ENCODE measurements around the gene USP31.

USP31 gene

DNA sequence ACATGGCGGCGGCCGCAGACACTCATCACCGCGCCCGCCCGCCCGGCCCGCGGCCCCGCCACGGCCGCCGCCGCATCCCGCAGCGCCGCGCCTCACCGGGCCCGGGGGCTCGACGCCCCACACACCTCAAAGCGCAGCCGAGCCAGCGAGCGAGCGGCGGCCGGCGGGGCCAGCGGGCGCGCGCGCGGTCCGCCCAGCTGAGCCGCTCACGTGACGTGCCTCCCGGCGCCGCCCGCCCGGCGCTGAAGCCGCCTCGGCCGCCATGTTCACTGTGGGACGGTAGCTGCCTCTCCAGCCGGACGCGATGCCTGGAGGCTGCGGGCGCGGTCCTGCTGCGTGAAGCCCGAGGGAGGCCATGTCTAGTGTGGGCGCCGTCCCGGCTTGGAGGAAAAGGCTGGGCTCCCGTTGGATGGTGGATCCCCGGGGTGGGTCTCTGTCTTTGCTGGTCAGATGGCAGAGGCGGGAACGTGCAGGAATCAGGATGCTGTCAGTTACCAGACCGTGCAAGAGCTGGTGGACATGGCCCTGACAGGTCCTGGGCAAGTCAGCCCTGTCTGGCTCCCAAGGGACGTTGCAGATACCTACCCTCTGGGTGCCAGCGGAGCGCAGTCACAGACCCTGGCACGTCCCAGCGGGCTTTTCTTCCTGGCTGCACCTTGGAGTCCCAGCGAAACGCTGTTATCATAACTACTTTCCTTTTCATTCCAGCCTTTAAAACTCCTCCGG is at the start of gene USP31:
TSS of gene USP31 (minus strand) at position 186 of the 726 bp plus-strand sequence. CDS start at position 4, 182 bp downstream.
- peak within 1 kb of the TSS; percentile 75 for H3K4me3 ChIP-seq (ENCODE audit: low read depth, low read length)

DNA sequence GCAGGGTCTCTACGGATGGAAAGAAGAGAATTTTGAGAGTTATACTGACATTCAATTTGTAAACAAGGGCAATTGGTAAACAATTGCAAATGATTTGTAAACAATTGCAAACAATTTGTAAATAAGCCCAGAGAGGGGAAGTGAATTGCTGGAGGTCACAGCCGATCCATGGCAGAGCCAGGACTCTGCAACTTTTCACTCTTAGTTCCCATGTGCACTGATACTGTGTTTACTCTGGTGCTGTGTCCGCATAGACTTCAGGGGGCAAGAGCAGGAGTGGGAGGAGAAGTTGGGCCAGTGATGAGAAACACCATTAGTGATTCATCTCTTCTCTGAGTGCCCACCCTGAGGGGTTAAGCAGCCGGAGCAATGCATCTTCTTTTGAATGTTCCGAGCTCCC is 47.3 kb upstream of the USP31 start:
- no peak overlapping the region for H3K4me3 ChIP-seq (ENCODE audit: low read depth, low read length)

- no peak overlapping the region for H3K4me3 ChIP-seq (ENCODE audit: low read depth, low read length)
These were observed 46.2 kb upstream of the USP31 start for GRCh38 chr16:23195366-23195978.

DNA sequence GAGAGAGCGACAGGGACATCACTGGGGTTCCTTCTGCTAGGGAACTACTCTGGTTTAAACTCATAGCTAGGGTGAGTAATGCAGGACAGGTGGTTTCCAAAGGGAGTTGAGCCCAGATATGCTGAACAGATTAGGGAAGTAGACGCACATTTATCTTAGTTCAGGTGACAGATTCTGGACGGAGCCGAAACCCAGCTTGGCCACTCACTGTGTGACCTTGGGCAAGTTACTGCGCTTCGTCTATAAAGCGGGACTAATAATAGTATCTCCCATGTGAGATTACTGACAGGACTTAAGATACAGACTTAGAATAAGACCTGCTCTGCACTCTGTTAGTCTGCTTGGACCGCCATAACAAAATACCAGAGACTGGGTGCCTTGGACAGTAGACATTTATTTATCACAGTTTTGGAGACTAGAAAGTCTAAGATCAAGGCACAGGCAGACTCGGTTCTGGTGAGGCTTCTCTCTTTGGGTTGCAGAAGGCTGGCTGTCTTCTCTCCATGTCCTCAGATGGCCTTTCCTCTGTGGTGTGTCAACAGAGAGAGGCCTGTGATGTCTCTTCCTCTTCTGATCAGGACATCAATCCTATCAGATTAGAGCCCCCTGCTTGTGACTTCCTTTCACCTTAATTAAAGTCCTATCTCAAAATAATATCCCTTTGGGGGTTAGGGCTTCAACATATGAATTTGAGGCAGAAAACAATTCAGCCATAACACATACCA is 45.4 kb upstream of the USP31 start:
- H3K4me3 ChIP-seq (ENCODE audit: low read depth, low read length), result no peak overlapping the region

DNA sequence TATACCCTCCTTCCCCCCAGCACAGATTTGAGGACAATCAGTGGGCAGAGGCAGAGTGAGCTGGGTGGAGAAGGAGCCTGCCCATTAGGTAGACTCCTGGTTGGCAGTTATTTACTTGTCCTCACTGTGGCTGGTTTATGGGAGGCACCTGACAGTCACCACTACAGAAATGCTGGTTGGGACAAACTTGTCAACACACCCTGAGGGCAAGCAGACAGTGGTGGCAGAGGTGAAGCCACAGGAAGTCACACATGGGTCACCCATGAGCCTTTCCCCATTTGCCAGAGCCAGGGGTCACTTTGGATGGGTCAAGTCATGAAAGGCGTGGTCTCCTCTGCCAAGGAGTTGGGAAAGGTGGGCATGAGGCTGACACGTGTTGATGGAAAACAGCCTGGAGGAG is 39.7 kb upstream of the USP31 start:
- no peak overlapping the region for H3K4me3 ChIP-seq (ENCODE audit: low read depth, low read length)

GRCh38 chr16:23187341-23187740 is 38.1 kb upstream of the USP31 start:
- no peak overlapping the region for H3K4me3 ChIP-seq (ENCODE audit: low read depth, low read length)

GRCh38 chr16:23186171-23186570 is 36.9 kb upstream of the USP31 start:
- H3K4me3 ChIP-seq (ENCODE audit: low read depth, low read length), result no peak overlapping the region

GRCh38 chr16:23185656-23186055 is 36.4 kb upstream of the USP31 start:
- H3K4me3 ChIP-seq (ENCODE audit: low read depth, low read length), result no peak overlapping the region

DNA sequence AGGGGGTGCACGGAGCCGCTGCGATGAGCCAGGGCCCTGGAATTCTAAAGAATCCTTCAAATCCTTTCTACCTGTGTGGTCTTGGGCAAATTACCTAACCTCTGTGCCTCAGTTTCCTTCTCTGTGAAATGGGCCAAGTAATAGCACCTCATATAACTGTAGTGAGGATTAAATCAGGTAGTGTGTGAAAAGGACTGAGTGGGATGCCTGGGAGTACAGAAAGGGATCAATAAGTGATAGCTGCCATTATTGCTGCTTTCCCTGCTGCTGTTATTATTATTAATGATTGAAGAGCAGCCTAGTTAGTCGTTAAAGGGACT is 34.3 kb upstream of the USP31 start:
- peak overlapping the region; percentile 67 for H3K4me3 ChIP-seq (ENCODE audit: low read depth, low read length)

- H3K4me3 ChIP-seq (ENCODE audit: low read depth, low read length), result peak within 1 kb of the TSS; percentile 67
These were observed 33.7 kb upstream of the USP31 start, which contains the start of gene SCNN1G for GRCh38 chr16:23182679-23183542. Gene SCNN1G (plus strand): TSS chr16:23182745. CDS start chr16:23186272, 3,527 bp downstream.

- H3K4me3 ChIP-seq (ENCODE audit: low read depth, low read length), result no peak overlapping the region
These were observed 33.0 kb upstream of the USP31 start for GRCh38 chr16:23182206-23182678.

DNA sequence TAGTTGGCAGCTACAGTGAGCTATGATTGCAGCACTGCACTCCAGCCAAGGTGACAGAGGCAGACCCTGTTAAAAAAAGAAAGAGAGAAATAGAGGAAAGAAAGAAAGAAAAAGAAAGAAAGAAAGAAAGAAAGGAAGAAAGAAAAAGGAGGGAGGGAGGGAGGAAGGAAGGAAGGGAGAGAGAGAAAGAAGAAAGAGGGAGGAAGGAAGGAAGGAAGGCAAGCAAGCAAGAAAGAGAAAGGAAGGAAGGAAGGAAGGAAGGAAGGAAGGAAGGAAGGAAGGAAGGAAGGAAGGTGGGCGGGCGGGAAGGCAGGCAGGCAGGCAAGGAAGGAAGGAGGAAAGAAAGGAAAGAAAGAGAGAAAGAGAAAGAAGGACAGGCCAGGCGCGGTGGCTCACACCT is 32.3 kb upstream of the USP31 start:
- H3K4me3 ChIP-seq (ENCODE audit: low read depth, low read length), result no peak overlapping the region

- no peak overlapping the region for H3K4me3 ChIP-seq (ENCODE audit: low read depth, low read length)
These were observed 26.4 kb upstream of the USP31 start for GRCh38 chr16:23175651-23176050.

- no peak overlapping the region for H3K4me3 ChIP-seq (ENCODE audit: low read depth, low read length)
These were observed 25.4 kb upstream of the USP31 start for GRCh38 chr16:23174622-23175021.

DNA sequence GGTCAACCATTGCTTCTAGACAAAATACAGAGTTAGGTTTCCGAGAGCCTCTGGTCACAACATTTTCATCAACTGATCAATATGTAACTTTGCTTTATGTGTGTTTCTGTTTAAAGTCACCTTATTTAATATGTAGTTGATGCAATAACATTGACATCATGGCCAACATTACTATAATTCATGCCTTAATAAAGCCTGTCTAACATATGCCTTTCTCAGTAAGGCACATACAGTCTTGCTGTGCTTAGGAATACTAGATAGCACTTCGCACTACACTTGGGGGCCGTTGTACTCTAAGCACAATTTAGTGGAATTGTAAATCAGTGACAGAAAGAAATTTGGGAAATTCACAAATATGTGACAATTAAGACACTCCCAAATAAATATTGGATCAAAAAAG is 23.7 kb upstream of the USP31 start:
- no peak overlapping the region for H3K4me3 ChIP-seq (ENCODE audit: low read depth, low read length)

GRCh38 chr16:23172583-23172982 is 23.3 kb upstream of the USP31 start:
- H3K4me3 ChIP-seq (ENCODE audit: low read depth, low read length), result no peak overlapping the region

GRCh38 chr16:23164736-23165135 is 15.5 kb upstream of the USP31 start:
- H3K4me3 ChIP-seq (ENCODE audit: low read depth, low read length), result no peak overlapping the region

- H3K4me3 ChIP-seq (ENCODE audit: low read depth, low read length), result no peak overlapping the region
These were observed 14.7 kb upstream of the USP31 start for GRCh38 chr16:23163921-23164320.

DNA sequence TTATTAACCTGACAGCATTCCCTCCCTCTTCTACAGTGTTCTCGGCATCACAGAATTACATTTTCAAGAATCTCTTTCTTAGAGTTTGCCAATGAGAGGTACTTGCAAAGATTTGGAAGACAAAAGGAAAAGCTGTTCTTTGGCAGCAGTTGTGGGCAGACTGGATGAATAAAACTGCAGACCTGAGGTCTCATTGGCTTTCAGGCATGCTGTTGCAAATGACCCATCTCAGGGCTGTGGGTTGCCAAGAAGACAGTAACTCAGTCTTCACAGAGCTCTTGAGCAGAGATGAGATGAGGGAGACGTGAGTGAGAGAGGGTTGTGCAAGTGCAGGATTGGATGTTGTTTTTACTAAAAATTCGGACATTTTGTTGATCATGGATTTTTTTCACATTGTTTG is 11.3 kb upstream of the USP31 start:
- no peak overlapping the region for H3K4me3 ChIP-seq (ENCODE audit: low read depth, low read length)

DNA sequence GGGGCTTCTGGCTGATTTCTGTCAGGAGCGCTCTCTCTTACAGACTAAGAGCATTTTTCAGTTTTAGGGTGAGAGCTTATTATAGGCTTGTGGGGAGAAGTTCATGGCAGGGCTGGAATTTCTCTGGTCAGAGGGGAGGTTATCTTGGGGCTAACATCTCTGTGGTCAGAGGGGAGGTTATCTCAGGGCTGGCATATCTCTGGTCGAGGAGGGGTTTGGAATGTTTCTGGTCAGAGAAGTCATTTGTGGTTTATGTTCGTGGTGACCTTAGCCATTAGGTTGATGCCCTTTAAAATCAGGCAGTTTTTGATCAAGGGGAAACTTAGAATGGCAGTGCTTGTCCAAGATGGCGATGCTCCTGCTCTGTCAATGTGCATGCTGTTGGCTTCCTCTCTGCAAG is 10.8 kb upstream of the USP31 start:
- no peak overlapping the region for H3K4me3 ChIP-seq (ENCODE audit: low read depth, low read length)

- no peak overlapping the region for H3K4me3 ChIP-seq (ENCODE audit: low read depth, low read length)
These were observed 8.9 kb upstream of the USP31 start for GRCh38 chr16:23158114-23158513.
